ENCODE results near the gene DCST1. TPM values are rescaled to one million over a fixed set of nuclear protein-coding genes. Genes with fewer than 3 reads are reported as not detected.

The DCST1 gene
- total RNA-seq, 1 donor, result not detected

GRCh38 chr1:154996966-154997701 is 36.5 kb upstream of the DCST1 start:
- no peak for DNase-seq (ENCODE audit: insufficient read length, low spot score, missing footprints)
- Histone ChIP-seq H3K9me3 (ENCODE audit: low read depth, low read length) (no peaks in the 10 kb centered on the region), H3K27me3 (ENCODE audit: insufficient read depth, low read length) (no peaks in the 10 kb centered on the region), H2AFZ (ENCODE audit: low read length) (no peak overlapping the region), H3K36me3 (ENCODE audit: insufficient read depth, low read length) (no peaks in the 10 kb centered on the region), H4K20me1 (ENCODE audit: insufficient read depth, low read length) (no peaks in the 10 kb centered on the region), H3K4me3 (ENCODE audit: insufficient read depth, low read length) (no peak overlapping the region), H3K79me2 (ENCODE audit: insufficient read depth, low read length) (no peaks in the 10 kb centered on the region), H3K4me1 (ENCODE audit: insufficient read depth, low read length) (peaks cover 15% of the 10 kb centered on the region), H3K4me2 (ENCODE audit: insufficient read depth, low read length) (no peak overlapping the region), H3K27ac (ENCODE audit: low read depth, low read length) (no peak overlapping the region)
- TF ChIP-seq CTCF (IDR thresholded peaks at IDR 0.05; ENCODE audit: extremely low read depth, low read depth, low read length), result no peak

GRCh38 chr1:154998201-154998780 is 35.3 kb upstream of the DCST1 start:
- TF ChIP-seq CTCF (IDR thresholded peaks at IDR 0.05; ENCODE audit: extremely low read depth, low read depth, low read length), result peak; percentile 11
- Histone ChIP-seq H3K27ac (ENCODE audit: low read depth, low read length) (no peak overlapping the region), H3K36me3 (ENCODE audit: insufficient read depth, low read length) (no peaks in the 10 kb centered on the region), H2AFZ (ENCODE audit: low read length) (no peak overlapping the region), H4K20me1 (ENCODE audit: insufficient read depth, low read length) (no peaks in the 10 kb centered on the region), H3K4me1 (ENCODE audit: insufficient read depth, low read length) (peaks cover 15% of the 10 kb centered on the region), H3K4me3 (ENCODE audit: insufficient read depth, low read length) (no peak overlapping the region), H3K4me2 (ENCODE audit: insufficient read depth, low read length) (no peak overlapping the region), H3K27me3 (ENCODE audit: insufficient read depth, low read length) (no peaks in the 10 kb centered on the region), H3K79me2 (ENCODE audit: insufficient read depth, low read length) (peaks cover 7% of the 10 kb centered on the region), H3K9me3 (ENCODE audit: low read depth, low read length) (no peaks in the 10 kb centered on the region)
- no peak for DNase-seq (ENCODE audit: insufficient read length, low spot score, missing footprints)

GRCh38 chr1:154998818-154999570 is 34.6 kb upstream of the DCST1 start:
- H3K9me3 ChIP-seq (ENCODE audit: low read depth, low read length), result no peaks in the 10 kb centered on the region
- H4K20me1 ChIP-seq (ENCODE audit: insufficient read depth, low read length), result no peaks in the 10 kb centered on the region
- peak overlapping the region; percentile 67 for H3K4me3 ChIP-seq (ENCODE audit: insufficient read depth, low read length)
- H2AFZ ChIP-seq (ENCODE audit: low read length), result peak overlapping the region; percentile 85
- no peak overlapping the region for H3K27ac ChIP-seq (ENCODE audit: low read depth, low read length)
- no peaks in the 10 kb centered on the region for H3K27me3 ChIP-seq (ENCODE audit: insufficient read depth, low read length)
- peaks cover 15% of the 10 kb centered on the region for H3K4me1 ChIP-seq (ENCODE audit: insufficient read depth, low read length)
- DNase-seq (ENCODE audit: insufficient read length, low spot score, missing footprints), result peak; percentile 94
- peak overlapping the region; percentile 87 for H3K4me2 ChIP-seq (ENCODE audit: insufficient read depth, low read length)
- H3K79me2 ChIP-seq (ENCODE audit: insufficient read depth, low read length), result peaks cover 14% of the 10 kb centered on the region
- TF ChIP-seq CTCF (IDR thresholded peaks at IDR 0.05; ENCODE audit: extremely low read depth, low read depth, low read length), result peak; percentile 87
- H3K36me3 ChIP-seq (ENCODE audit: insufficient read depth, low read length), result no peaks in the 10 kb centered on the region

All from osteoblast (primary cell).